ENCODE measurements around the gene DNAH17.
"Not testable (repeated sequence)": the region's sequence is repeated elsewhere in the genome, so short reads cannot be mapped to it uniquely, and the experiment has no call there.

DNAH17 gene

DNA sequence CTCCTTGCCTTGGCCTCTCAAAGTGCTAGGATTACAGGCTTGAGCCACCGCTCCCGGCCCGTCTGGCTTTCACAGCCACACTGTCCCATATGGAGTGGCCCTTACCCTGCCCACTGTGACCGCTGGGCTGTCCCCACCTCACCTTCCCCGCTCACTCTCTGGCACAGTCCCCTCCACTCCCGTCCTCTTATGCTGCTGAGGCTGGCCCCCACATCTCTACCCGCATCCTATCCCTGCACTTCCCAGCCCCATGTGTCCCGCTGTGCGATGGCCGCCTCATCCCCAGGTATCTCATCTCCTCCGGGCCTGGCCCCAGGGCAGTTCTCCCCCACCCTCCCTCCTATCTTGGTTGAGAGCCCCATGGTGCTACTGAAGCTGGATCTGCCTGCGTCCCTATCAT lies 105.6 kb downstream of the DNAH17 start:
- no peak overlapping the region for H3K4me3 ChIP-seq (ENCODE audit: low read length)
- peaks cover 3% of the 10 kb centered on the region for H3K9me3 ChIP-seq (ENCODE audit: low read length)
- no peaks in the 10 kb centered on the region for H3K4me1 ChIP-seq (ENCODE audit: insufficient read depth, low read length)
- H3K27me3 ChIP-seq (ENCODE audit: insufficient read depth, low read length) = peaks cover 12% of the 10 kb centered on the region
- H3K36me3 ChIP-seq (ENCODE audit: insufficient read depth, low read length) = no peaks in the 10 kb centered on the region
- H2AFZ ChIP-seq (ENCODE audit: low read depth, low read length) = no peak overlapping the region

DNA sequence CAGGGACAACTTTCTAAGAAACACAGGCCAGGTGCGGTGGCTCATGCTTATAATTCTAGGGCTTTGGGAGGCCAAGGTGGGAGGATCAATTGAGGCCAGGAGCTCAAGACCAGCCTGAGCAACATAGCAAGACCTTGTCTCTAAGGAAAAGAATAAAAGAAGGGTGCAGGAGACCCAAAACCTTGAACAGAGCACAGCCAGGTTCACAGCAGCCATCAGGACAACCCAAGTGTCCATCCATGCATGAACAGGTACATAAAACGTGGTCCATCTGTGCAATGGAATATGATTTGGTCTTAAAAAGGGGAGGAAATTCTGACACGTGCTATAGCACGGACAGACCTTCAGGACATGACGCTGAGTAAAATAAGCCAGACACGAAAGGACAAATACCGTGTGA lies 107.8 kb downstream of the DNAH17 start:
- Histone ChIP-seq H3K27me3 (ENCODE audit: insufficient read depth, low read length) (peaks cover 12% of the 10 kb centered on the region), H3K4me3 (ENCODE audit: low read length) (no peak overlapping the region), H2AFZ (ENCODE audit: low read depth, low read length) (no peak overlapping the region), H3K9me3 (ENCODE audit: low read length) (no peaks in the 10 kb centered on the region), H3K4me1 (ENCODE audit: insufficient read depth, low read length) (no peaks in the 10 kb centered on the region), H3K36me3 (ENCODE audit: insufficient read depth, low read length) (no peaks in the 10 kb centered on the region)

DNA sequence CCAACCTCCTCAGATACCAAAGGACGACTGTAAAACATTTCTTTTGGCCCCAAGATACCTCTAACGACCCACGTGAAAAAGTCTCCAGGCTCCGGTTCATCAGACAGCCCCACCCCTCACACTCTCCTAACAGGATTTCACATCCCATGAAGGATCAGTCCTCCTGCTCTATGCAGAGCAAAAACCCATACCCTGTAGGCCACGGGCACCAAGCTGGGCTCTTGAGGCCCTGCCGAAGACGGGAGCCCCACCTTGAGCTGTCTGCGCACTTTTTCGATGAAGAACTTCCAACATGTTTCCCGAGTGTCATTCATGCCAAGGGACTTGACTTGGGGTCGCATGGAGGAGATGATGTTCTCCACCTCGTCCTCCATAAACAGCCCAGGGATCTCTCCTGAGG lies 108.8 kb downstream of the DNAH17 start:
- Histone ChIP-seq H2AFZ (ENCODE audit: low read depth, low read length) (no peak overlapping the region), H3K9me3 (ENCODE audit: low read length) (no peaks in the 10 kb centered on the region), H3K4me3 (ENCODE audit: low read length) (no peak overlapping the region), H3K27me3 (ENCODE audit: insufficient read depth, low read length) (peaks cover 6% of the 10 kb centered on the region), H3K4me1 (ENCODE audit: insufficient read depth, low read length) (no peaks in the 10 kb centered on the region), H3K36me3 (ENCODE audit: insufficient read depth, low read length) (no peaks in the 10 kb centered on the region)

DNA sequence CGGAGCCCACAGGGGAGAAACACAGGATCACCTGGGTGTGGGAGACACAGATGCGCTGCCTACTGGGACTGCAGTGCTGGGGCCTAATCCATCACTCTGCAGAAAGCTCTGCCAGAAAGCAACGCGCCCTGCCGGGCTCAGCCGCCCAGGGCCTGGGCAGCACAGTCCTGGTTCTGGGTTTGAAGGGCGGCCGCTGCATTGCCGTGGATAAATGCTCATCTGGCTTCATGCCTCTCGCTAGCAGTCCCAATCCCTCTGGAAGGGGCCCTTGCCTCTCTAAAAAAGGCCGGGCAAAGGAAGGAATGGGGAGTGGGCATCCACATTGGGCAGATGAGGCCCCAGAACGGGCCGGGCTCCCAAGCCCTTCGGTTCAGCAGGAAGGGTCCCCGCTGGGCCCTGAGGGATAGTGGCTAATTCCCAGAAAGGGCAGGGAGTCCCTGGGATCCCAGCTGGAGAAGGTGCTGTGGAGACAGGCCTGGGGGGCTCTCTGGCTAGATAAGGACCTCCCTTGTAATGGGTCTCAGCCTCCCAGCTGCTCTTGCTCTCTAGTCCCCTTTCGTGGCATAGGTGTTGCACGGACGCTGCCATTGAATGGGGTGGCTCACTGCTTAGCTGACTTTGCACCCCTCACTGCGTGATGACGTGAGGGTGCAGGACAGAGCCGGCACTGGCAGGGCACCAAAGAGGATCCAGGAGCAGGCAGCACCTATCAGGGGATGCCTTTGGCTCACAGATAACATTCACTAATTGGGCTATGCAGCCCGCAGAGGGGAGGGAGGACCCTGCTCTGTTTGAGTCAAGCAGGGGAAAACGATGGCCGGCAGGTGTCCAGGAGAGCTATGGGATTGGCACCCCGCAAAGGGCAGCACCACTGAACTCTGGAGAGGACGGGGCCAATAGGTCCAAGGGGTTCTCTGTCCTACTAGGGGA lies 110.1 kb downstream of the DNAH17 start:
- H3K9me3 ChIP-seq (ENCODE audit: low read length) = no peaks in the 10 kb centered on the region
- H3K4me1 ChIP-seq (ENCODE audit: insufficient read depth, low read length) = no peaks in the 10 kb centered on the region
- no peaks in the 10 kb centered on the region for H3K36me3 ChIP-seq (ENCODE audit: insufficient read depth, low read length)
- no peak overlapping the region for H2AFZ ChIP-seq (ENCODE audit: low read depth, low read length)
- peaks cover 6% of the 10 kb centered on the region for H3K27me3 ChIP-seq (ENCODE audit: insufficient read depth, low read length)
- H3K4me3 ChIP-seq (ENCODE audit: low read length) = no peak overlapping the region

DNA sequence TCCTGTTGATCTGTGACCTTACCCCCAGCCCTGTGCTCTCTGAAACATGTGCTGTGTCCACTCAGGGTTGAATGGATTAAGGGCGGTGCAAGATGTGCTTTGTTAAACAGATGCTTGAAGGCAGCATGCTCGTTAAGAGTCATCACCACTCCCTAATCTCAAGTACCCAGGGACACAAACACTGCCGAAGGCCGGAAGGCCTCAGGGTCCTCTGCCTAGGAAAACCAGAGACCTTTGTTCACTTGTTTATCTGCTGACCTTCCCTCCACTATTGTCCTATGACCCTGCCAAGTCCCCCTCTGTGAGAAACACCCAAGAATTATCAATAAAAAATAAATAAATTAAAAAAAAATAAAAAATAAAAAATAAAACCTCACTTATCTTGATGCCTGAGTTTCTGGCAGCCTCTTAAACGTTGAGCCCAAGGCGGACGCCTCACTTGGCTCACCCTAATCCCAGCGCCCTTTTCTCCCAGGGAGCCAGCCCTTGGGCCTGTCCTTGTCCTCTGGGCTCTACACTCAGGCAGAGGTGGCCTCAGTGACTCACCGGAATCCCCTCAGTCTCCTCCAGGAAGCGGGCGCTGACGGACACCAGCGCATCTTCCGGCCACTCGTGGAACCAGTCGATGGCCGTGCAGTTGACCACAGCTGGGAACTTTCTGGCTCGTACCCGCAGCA lies 110.9 kb downstream of the DNAH17 start:
- H3K4me3 ChIP-seq (ENCODE audit: low read length); H3K9me3 ChIP-seq (ENCODE audit: low read length); H3K27me3 ChIP-seq (ENCODE audit: insufficient read depth, low read length); H3K36me3 ChIP-seq (ENCODE audit: insufficient read depth, low read length); H3K4me1 ChIP-seq (ENCODE audit: insufficient read depth, low read length); H2AFZ ChIP-seq (ENCODE audit: low read depth, low read length): not testable (repeated sequence)

DNA sequence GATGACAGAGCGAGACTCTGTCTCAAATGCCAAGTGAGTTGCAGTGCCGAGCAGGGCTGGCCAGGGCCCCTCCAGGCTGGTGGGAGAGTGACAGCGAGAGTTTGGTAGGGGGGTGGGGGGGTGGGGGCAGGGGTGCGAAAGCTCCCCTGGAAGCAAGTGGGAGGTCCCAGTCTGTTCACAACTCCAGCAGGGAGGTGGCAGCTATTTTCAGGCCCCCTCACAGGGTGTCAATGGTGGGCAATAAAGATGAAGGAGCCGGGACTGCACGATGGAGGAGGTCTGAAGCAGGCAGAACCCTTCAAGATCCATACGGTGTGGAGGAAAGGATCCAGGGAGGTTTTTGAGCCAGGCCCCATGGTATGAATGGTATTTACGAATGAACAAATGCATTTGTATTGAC lies 115.0 kb downstream of the DNAH17 start:
- Histone ChIP-seq H3K9me3 (ENCODE audit: low read length) (no peaks in the 10 kb centered on the region), H3K36me3 (ENCODE audit: insufficient read depth, low read length) (no peaks in the 10 kb centered on the region), H2AFZ (ENCODE audit: low read depth, low read length) (no peak overlapping the region), H3K4me3 (ENCODE audit: low read length) (no peak overlapping the region), H3K4me1 (ENCODE audit: insufficient read depth, low read length) (no peaks in the 10 kb centered on the region), H3K27me3 (ENCODE audit: insufficient read depth, low read length) (no peaks in the 10 kb centered on the region)

DNA sequence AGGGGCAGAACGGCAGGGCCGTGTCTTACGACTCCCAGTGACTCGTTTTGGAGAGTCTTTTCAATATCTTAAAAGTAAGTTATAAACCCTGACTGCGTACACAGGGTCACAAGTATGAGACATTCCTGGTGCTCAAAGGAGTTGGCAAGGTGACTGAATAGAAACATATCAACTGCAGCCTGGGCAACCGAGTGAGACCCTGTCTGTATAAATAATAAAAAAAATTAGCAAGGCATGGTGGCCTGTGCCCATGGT lies 115.5 kb downstream of the DNAH17 start:
- H3K9me3 ChIP-seq (ENCODE audit: low read length) = no peaks in the 10 kb centered on the region
- H3K36me3 ChIP-seq (ENCODE audit: insufficient read depth, low read length) = no peaks in the 10 kb centered on the region
- H3K27me3 ChIP-seq (ENCODE audit: insufficient read depth, low read length) = no peaks in the 10 kb centered on the region
- H3K4me3 ChIP-seq (ENCODE audit: low read length) = no peak overlapping the region
- no peaks in the 10 kb centered on the region for H3K4me1 ChIP-seq (ENCODE audit: insufficient read depth, low read length)
- no peak overlapping the region for H2AFZ ChIP-seq (ENCODE audit: low read depth, low read length)

DNA sequence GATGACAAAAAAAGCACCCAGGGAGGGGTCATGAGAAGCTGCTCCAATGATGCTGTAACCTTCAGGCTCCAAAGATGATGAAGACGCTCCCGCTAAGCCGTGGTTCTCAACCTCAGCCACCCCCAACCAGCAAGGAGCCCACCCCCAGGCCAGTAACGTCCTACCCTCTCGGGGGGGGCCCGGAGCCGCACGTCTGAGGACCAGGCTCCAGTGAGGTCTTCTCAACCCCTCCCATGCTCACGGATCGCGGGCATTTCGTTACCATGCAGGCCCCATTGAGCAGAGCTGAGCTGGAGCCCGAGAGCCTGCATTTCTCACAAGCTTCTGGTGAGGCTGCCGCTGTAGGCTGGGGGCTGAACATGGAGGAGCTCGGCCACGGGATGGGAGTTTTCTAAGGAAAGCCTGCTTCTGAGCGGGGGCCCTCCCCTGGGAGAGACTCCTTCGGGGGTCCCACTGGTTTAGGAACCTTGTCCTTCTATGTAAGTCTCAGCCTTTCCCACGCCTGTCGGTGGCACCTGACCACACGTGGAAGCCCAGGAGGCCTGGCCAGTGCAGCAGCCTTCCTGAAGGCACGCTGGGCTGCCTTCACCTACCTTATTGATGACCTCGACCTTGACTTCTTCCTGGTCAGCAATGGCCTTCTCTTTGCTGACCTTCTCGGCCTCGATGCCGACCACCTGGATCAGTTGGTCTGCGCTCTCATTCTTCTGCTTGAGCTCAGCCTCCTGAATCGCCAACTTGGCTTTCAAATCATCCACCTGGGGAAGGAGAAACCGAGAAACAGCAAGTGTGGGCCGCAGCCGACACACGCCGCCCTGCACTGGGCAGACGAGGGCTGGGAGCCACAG lies 116.0 kb downstream of the DNAH17 start:
- no peak overlapping the region for H3K4me3 ChIP-seq (ENCODE audit: low read length)
- H3K36me3 ChIP-seq (ENCODE audit: insufficient read depth, low read length) = no peaks in the 10 kb centered on the region
- H2AFZ ChIP-seq (ENCODE audit: low read depth, low read length) = no peak overlapping the region
- H3K4me1 ChIP-seq (ENCODE audit: insufficient read depth, low read length) = no peaks in the 10 kb centered on the region
- H3K27me3 ChIP-seq (ENCODE audit: insufficient read depth, low read length) = no peaks in the 10 kb centered on the region
- no peaks in the 10 kb centered on the region for H3K9me3 ChIP-seq (ENCODE audit: low read length)

DNA sequence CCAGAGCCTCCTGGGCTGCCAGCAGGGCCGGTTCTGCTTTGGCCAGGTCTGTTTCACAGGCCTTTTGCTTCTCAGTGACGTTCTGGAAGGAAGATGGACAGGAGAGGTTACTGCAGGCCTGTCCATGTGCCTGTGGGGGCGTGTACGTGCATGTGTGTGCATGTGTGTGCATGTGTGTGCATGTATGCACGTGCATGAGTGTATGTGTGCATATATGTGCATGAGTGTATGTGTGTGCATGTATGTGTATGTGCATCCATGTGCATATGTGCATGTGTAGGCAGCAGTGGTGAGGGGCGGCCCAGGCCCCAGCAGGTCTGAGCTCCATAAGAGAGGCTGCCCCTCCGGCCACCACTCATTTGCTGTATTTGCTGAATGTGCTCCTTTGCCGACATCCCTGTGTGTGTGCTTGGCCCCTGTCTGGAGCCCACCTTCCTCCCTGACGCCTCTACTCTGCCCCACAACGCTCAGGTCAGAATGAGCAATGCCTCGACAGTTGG lies 117.0 kb downstream of the DNAH17 start:
- Histone ChIP-seq H3K36me3 (ENCODE audit: insufficient read depth, low read length) (no peaks in the 10 kb centered on the region), H2AFZ (ENCODE audit: low read depth, low read length) (no peak overlapping the region), H3K27me3 (ENCODE audit: insufficient read depth, low read length) (no peaks in the 10 kb centered on the region), H3K4me3 (ENCODE audit: low read length) (no peak overlapping the region), H3K4me1 (ENCODE audit: insufficient read depth, low read length) (no peaks in the 10 kb centered on the region), H3K9me3 (ENCODE audit: low read length) (no peaks in the 10 kb centered on the region)

DNA sequence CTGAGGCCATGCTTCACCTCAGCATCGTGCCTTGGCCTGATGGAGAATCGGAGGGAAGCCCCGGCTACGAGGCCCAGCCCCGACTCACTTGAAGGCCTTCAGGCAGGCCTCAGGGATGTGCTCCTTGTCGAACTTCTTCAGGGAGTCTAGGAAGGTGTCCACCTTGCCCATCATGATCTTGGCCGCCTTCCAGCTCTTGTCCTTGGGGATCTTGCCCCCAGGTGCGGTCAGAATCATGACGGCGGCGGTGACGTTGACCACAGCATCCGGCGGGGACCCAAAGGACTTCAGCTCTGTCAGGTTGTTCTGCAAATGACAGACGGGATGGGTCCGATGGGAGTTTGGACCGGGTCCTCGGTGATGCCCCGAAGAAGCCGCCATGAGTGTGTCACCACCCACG lies 117.5 kb downstream of the DNAH17 start:
- H3K9me3 ChIP-seq (ENCODE audit: low read length) = no peaks in the 10 kb centered on the region
- no peaks in the 10 kb centered on the region for H3K36me3 ChIP-seq (ENCODE audit: insufficient read depth, low read length)

DNA sequence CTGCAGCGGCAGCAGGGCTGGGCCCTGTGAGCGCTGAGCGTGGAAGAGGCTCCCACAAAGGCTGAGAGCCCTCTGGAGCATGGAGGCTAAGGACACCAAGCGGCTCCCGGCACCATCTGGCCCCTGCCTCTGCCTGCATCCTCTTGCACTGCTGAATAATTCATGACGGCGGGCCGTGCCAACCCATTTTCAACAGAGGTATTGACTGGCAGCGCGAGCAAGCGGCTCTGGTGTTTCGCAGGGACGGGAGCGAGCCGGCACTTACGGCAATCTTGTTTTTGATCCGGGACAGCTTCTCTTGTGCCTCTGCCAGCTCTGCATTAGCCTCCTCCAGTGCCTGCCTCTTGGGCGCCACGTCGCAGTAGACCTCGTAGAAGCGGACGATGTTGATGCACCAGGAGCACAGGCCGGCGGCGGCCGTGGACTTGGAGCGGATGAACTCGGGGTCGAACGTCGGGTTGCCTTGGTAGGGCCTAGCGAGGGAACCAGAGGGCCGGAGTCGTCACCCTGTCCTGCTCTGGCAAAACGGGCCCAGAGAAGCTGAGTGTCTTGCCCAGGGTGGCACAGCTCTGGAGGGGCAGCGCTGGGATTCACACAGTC lies 118.4 kb downstream of the DNAH17 start:
- H2AFZ ChIP-seq (ENCODE audit: low read depth, low read length) = no peak overlapping the region
- H3K4me3 ChIP-seq (ENCODE audit: low read length) = no peak overlapping the region
- no peaks in the 10 kb centered on the region for H3K36me3 ChIP-seq (ENCODE audit: insufficient read depth, low read length)
- no peaks in the 10 kb centered on the region for H3K9me3 ChIP-seq (ENCODE audit: low read length)
- no peaks in the 10 kb centered on the region for H3K27me3 ChIP-seq (ENCODE audit: insufficient read depth, low read length)
- no peaks in the 10 kb centered on the region for H3K4me1 ChIP-seq (ENCODE audit: insufficient read depth, low read length)

More for the DNA sequence above, 117.5 kb downstream of the DNAH17 start:
- Histone ChIP-seq H3K4me1 (ENCODE audit: insufficient read depth, low read length) (no peaks in the 10 kb centered on the region), H3K4me3 (ENCODE audit: low read length) (no peak overlapping the region), H2AFZ (ENCODE audit: low read depth, low read length) (no peak overlapping the region), H3K27me3 (ENCODE audit: insufficient read depth, low read length) (no peaks in the 10 kb centered on the region)

DNA sequence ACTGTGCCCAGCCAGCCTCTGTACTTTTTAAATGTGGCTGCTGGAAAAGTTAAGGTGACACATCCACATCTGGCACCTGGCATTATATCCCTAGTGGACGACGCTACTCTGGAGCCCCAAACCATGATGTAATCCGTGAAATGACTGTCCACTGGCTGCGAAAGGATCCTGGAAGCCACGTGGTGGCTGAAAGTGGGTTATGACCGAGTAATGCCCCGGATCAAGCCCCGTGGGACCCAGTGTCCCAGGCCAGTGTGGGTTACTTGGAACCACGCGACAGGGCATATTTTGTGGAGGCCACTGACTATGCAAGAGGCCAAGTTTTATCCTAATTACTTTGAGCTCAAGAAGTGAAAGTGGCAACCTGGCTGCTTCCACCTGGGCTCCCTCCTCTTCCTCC lies 119.1 kb downstream of the DNAH17 start:
- H3K4me3 ChIP-seq (ENCODE audit: low read length) = no peak overlapping the region
- no peak overlapping the region for H2AFZ ChIP-seq (ENCODE audit: low read depth, low read length)
- no peaks in the 10 kb centered on the region for H3K4me1 ChIP-seq (ENCODE audit: insufficient read depth, low read length)
- H3K9me3 ChIP-seq (ENCODE audit: low read length) = no peaks in the 10 kb centered on the region
- no peaks in the 10 kb centered on the region for H3K27me3 ChIP-seq (ENCODE audit: insufficient read depth, low read length)
- H3K36me3 ChIP-seq (ENCODE audit: insufficient read depth, low read length) = no peaks in the 10 kb centered on the region

DNA sequence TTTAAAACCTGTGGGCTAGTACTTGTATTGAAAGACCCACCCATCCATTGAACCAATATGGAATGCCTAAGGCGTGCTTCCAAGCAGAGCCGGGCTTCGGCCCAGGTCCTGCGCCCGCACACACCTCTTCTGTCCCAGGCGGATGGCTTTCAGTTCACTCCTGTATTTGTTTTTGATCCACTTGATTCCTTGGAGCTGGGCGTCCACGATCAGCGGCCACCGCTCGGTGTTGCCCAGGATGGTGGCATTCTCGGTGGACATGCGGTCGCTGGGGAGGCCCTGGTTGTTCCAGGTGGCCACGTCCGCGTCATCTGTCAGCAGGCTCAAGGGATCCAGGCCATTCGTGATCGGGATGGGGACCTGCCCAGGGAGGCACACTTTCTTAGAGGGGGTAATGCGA lies 122.8 kb downstream of the DNAH17 start:
- no peaks in the 10 kb centered on the region for H3K27me3 ChIP-seq (ENCODE audit: insufficient read depth, low read length)

More for the DNA sequence above, 122.8 kb downstream of the DNAH17 start:
- Histone ChIP-seq H3K4me1 (ENCODE audit: insufficient read depth, low read length) (no peaks in the 10 kb centered on the region), H3K9me3 (ENCODE audit: low read length) (no peaks in the 10 kb centered on the region), H2AFZ (ENCODE audit: low read depth, low read length) (no peak overlapping the region), H3K36me3 (ENCODE audit: insufficient read depth, low read length) (no peaks in the 10 kb centered on the region), H3K4me3 (ENCODE audit: low read length) (no peak overlapping the region)
